ENCODE measurements around the gene DYNLT3.

DNA sequence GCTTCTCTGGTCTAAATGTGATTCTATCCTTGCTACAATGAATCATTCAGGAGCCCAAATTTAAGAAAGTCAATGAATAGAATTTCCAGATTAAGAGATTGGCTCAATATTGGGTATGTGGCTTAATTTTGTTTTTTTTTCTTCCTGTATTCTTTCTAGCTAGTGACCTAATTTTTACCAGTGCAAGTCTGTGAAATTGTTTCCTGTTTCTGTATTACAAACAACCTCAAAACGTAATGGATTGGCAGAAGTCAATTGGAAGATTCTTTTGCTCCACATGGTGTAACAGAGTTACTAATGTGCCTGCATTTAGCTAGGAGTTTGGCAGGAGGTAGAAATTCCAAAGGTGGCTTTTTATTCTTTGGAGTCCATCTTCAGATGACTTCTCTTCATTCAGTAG lies 17.6 kb downstream of the DYNLT3 start:
- TF ChIP-seq POLR2A (IDR thresholded peaks at IDR 0.05; ENCODE audit: low read depth, low read length) (no peak), POLR2AphosphoS5 (IDR thresholded peaks at IDR 0.05; ENCODE audit: low read depth, low read length) (no peak), TAF1 (IDR thresholded peaks at IDR 0.05; ENCODE audit: borderline replicate concordance, low read depth, low read length) (no peak)

All from GM12892 (cell line).